ENCODE results near the gene ANKS1A. TPM values are rescaled to one million over a fixed set of nuclear protein-coding genes. Genes with fewer than 3 reads are reported as not detected.
"Not testable (repeated sequence)": the region's sequence is repeated elsewhere in the genome, so short reads cannot be mapped to it uniquely, and the experiment has no call there.

Gene ANKS1A
- total RNA-seq, result 10 to 100 TPM; 25.3 to 26.0 TPM

- no peak for TF ChIP-seq CTCF (IDR thresholded peaks at IDR 0.05)
- no peaks in the 10 kb centered on the region for H3K9me3 ChIP-seq
- no peaks in the 10 kb centered on the region for H3K36me3 ChIP-seq
- peak within 1 kb of the TSS; percentile 60 to 90 for H3K9ac ChIP-seq (ENCODE audit: low read depth in 2 of 2, low read length in 2 of 2)
- intact Hi-C loops (cut with DNase I), result no loop called here
- no peaks in the 10 kb centered on the region for H3K4me1 ChIP-seq
- peak within 1 kb of the TSS; percentile 91 for H3K27ac ChIP-seq
- no peaks in the 10 kb centered on the region for H3K27me3 ChIP-seq
- peak; percentile 95 for DNase-seq
- peak within 1 kb of the TSS; percentile 93 for H3K4me3 ChIP-seq
Observed at GRCh38 chr6:34888874-34889555, at the start of gene ANKS1A. TSS of gene ANKS1A (plus strand) at chr6:34889255. CDS start at chr6:34889403, 148 bp downstream.

GRCh38 chr6:34839666-34840352 lies 49.2 kb upstream of the ANKS1A start:
- no peak for DNase-seq
- Histone ChIP-seq H3K9ac (ENCODE audit: low read depth in 2 of 2, low read length in 2 of 2) (no peak overlapping the region), H3K4me3 (no peak overlapping the region), H3K27me3 (no peaks in the 10 kb centered on the region), H3K9me3 (no peaks in the 10 kb centered on the region), H3K4me1 (no peaks in the 10 kb centered on the region), H3K36me3 (no peaks in the 10 kb centered on the region), H3K27ac (no peak overlapping the region)
- no peak for TF ChIP-seq CTCF (IDR thresholded peaks at IDR 0.05)
- intact Hi-C loops (cut with DNase I), result no loop called here

GRCh38 chr6:34849066-34849465 lies 40.0 kb upstream of the ANKS1A start:
- H3K27me3 ChIP-seq; intact Hi-C loops (cut with DNase I); H3K36me3 ChIP-seq; H3K4me3 ChIP-seq; DNase-seq; H3K9me3 ChIP-seq; H3K27ac ChIP-seq; H3K4me1 ChIP-seq; H3K9ac ChIP-seq (ENCODE audit: low read depth in 2 of 2, low read length in 2 of 2): not testable (repeated sequence)

GRCh38 chr6:34851361-34851760 lies 37.7 kb upstream of the ANKS1A start:
- no peaks in the 10 kb centered on the region for H3K4me1 ChIP-seq
- H3K27ac ChIP-seq, result no peak overlapping the region
- no peak for DNase-seq
- intact Hi-C loops (cut with DNase I), result no loop called here
- peaks cover 5% of the 10 kb centered on the region for H3K36me3 ChIP-seq
- no peaks in the 10 kb centered on the region for H3K9me3 ChIP-seq
- H3K27me3 ChIP-seq, result no peaks in the 10 kb centered on the region
- no peak overlapping the region for H3K4me3 ChIP-seq
- no peak overlapping the region for H3K9ac ChIP-seq (ENCODE audit: low read depth in 2 of 2, low read length in 2 of 2)
- no peak for TF ChIP-seq CTCF (IDR thresholded peaks at IDR 0.05)

- H3K27ac ChIP-seq, result no peak overlapping the region
- H3K4me1 ChIP-seq, result no peaks in the 10 kb centered on the region
- H3K27me3 ChIP-seq, result no peaks in the 10 kb centered on the region
- TF ChIP-seq CTCF (IDR thresholded peaks at IDR 0.05), result no peak
- H3K4me3 ChIP-seq, result no peak overlapping the region
- H3K36me3 ChIP-seq, result peaks cover 5% of the 10 kb centered on the region
- no peak for DNase-seq
- H3K9me3 ChIP-seq, result no peaks in the 10 kb centered on the region
- no peak overlapping the region for H3K9ac ChIP-seq (ENCODE audit: low read depth in 2 of 2, low read length in 2 of 2)
- intact Hi-C loops (cut with DNase I), result no loop called here
Observed at GRCh38 chr6:34852406-34853085, 36.5 kb upstream of the ANKS1A start.

All from colonic mucosa (tissue), 4 donors.